ENCODE measurements around the gene BZW2.

DNA sequence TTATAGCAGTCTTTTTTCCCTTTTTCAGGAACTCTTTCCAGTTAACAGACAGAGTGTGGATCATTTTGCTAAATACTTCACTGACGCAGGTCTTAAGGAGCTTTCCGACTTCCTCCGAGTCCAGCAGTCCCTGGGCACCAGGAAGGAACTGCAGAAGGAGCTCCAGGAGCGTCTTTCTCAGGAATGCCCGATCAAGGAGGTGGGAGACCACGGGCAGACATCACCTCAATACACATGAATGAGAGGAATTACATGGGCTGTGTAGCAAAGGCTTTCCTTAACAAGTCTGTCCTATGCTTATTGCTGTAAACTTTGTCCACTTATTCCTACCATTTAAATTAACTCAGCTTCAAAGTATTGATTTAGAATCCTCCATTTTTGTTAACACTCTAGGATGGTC is 48.8 kb downstream of the BZW2 start:
- TF ChIP-seq CTCF (conservative IDR thresholded peaks at IDR 0.05) (no peak), ZFX (IDR thresholded peaks at IDR 0.05) (no peak)
